HL-60 (cell line): ENCODE data around the gene GJB2.

Experiments
- DNase-seq, 2 experiments: peaks; one replicate each; pipeline ENCODE4 v3.0.0-alpha.2; 2010 to 2020; ENCODE audit warnings: low read depth in 1 of 2, low spot score in 1 of 2
- H3K27ac ChIP-seq: fragments of 250-450 bp; sonication (Bioruptor Pico); replicated peaks from 2 replicates; pipeline ENCODE4 v1.5.1; 2020; ENCODE audit warnings: mild to moderate bottlenecking, moderate library complexity
- H3K27me3 ChIP-seq: fragments of 250-450 bp; sonication (Bioruptor Pico); 2 replicates; pipeline ENCODE4 v1.5.1; 2021; ENCODE audit warnings: mild to moderate bottlenecking, moderate library complexity; ENCODE audit not compliant: insufficient read depth, poor library complexity, severe bottlenecking
- H3K4me3 ChIP-seq: replicated peaks from 2 replicates; pipeline ENCODE4 v1.5.1; 2011; ENCODE audit warnings: mild to moderate bottlenecking, control low read depth, low read length; ENCODE audit not compliant: insufficient read depth
- CTCF ChIP-seq: IDR thresholded peaks from one replicate; pipeline ENCODE4 v1.5.1; 2011; ENCODE audit warnings: low read length, control low read depth, inconsistent platforms; ENCODE audit not compliant: insufficient read depth
- GABPA ChIP-seq: IDR thresholded peaks from 2 replicates; pipeline ENCODE4 v1.6.1; 2012; ENCODE audit warnings: low read depth
- POLR2AphosphoS5 ChIP-seq: IDR thresholded peaks from 2 replicates; pipeline ENCODE4 v1.6.1; 2012; ENCODE audit warnings: low read depth
- REST ChIP-seq: IDR thresholded peaks from 2 replicates; pipeline ENCODE4 v1.6.1; 2012; ENCODE audit warnings: low read depth; ENCODE audit not compliant: insufficient replicate concordance
- SPI1 ChIP-seq: IDR thresholded peaks from 2 replicates; pipeline ENCODE4 v1.6.1; 2012; ENCODE audit warnings: low read depth, mild to moderate bottlenecking, borderline replicate concordance

Gene GJB2

GRCh38 chr13:20209948-20210347 is 17.2 kb upstream of the GJB2 start:
- no peak for TF ChIP-seq SPI1
- TF ChIP-seq GABPA = no peak
- TF ChIP-seq CTCF = no peak
- TF ChIP-seq REST = no peak
- no peak for TF ChIP-seq POLR2AphosphoS5
- H3K27ac ChIP-seq = no peak overlapping the region
- DNase-seq = no peak
- H3K27me3 ChIP-seq = no peaks in the 10 kb centered on the region
- no peak overlapping the region for H3K4me3 ChIP-seq

GRCh38 chr13:20206698-20207235 is 14.0 kb upstream of the GJB2 start:
- TF ChIP-seq CTCF = no peak
- no peak for TF ChIP-seq SPI1
- TF ChIP-seq GABPA = no peak
- TF ChIP-seq REST = no peak
- no peak for TF ChIP-seq POLR2AphosphoS5
- Histone ChIP-seq H3K4me3 (no peak overlapping the region), H3K27ac (no peak overlapping the region), H3K27me3 (no peaks in the 10 kb centered on the region)
- no peak for DNase-seq

GRCh38 chr13:20206065-20206697 is 13.4 kb upstream of the GJB2 start:
- no peak overlapping the region for H3K4me3 ChIP-seq
- H3K27ac ChIP-seq = no peak overlapping the region
- no peaks in the 10 kb centered on the region for H3K27me3 ChIP-seq
- DNase-seq = no peak
- no peak for TF ChIP-seq CTCF
- TF ChIP-seq REST = no peak
- no peak for TF ChIP-seq GABPA
- no peak for TF ChIP-seq POLR2AphosphoS5
- no peak for TF ChIP-seq SPI1
